GM12892 (cell line): ENCODE data around the gene ZNF324.

Source experiments
- POLR2A ChIP-seq: IDR thresholded peaks from 2 replicates; pipeline ENCODE4 v1.6.1; 2011; ENCODE audit warnings: low read depth, low read length, control low read depth
- POLR2AphosphoS5 ChIP-seq: IDR thresholded peaks from 2 replicates; pipeline ENCODE4 v1.6.1; 2011; ENCODE audit warnings: low read depth, low read length, control low read depth

DNA sequence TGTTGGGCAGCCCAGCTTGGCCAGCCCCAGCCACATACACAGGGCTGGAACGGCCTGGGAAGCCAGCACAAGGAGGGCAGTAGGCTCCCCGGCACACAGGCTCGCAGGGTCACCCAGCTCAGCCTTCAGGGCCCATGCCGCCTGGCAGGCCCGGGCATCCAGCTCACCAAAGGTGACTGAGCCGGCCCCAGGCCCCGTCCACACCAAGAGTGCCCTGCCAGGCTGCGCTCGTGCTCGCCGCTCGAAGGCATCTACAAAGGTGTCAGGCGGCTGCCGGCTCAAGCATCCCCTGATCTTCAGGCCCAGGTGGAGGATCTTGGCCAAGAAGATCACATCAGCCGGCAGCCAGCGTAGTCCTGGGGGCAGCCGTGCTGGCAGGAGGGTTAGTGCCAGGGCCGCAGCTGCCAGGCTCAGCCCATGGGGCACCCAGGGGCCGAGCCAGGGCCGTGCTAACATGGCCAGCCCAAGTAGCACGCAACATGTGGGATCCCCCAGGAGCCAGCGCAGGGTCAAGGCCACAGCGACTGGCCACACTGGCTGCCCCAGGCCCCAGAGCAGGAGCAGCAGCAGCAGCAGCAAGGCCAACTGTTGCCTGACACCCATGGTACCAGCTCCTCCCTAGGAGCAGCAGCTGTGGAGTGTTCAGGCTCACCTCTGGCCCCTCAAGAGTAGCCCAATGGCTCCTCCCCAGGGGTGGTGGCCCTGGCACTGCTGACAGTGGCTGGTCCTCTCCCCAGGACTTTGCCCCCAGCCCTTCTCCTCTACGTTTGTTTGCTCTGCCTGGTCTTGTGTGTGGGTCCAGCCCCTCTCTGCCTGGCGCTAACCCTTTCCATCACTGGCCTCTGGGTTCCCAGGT lies 44.7 kb downstream of the ZNF324 start, which contains the start of gene SLC27A5:
- TF ChIP-seq POLR2A (no peak), POLR2AphosphoS5 (no peak)
